Naive thymus-derived CD8-positive, alpha-beta T cell (primary cell): Measurements from ENCODE around the gene LRRC8E. TPM values are rescaled to one million over a fixed set of nuclear protein-coding genes. Genes with fewer than 3 reads are reported as not detected.

Experiments
- ATAC-seq, 2 donors: fragments of 150-1000 bp; cut with Tn5 transposase in 1 of 2; sonication (Bioruptor Pico), chemical (Tn5 transposase) in 1 of 2; 1 replicate in 1 of 2; 2 replicates in 1 of 2; pipeline ENCODE4 v1.10.0; 2021; ENCODE audit warnings: mild to moderate bottlenecking in 2 of 2, moderate library complexity in 2 of 2
- POLR2A ChIA-PET: fragments of 350-600 bp; sonication (Branson Sonifier 250); formaldehyde crosslinking; loops from one replicate; lab custom pipeline; 2021; ENCODE audit warnings: antibody characterized with exemption; lab: Charles Lee
- DNase-seq, 10 donors: peaks; one replicate each; pipeline versions ENCODE4 v3.0.0 to v3.0.0-alpha.2; 2020 to 2022
- H3K27ac Mint-ChIP-seq, 10 donors: one replicate each; pipeline ENCODE4 v1.8.0; 2020 to 2022; ENCODE audit warnings: mild to moderate bottlenecking in 10 of 10, mixed read lengths in 10 of 10, moderate library complexity in 4 of 10, inconsistent platforms in 1 of 10
- H3K27me3 Mint-ChIP-seq, 5 donors: one replicate each; pipeline ENCODE4 v1.8.0; 2021 to 2022; ENCODE audit warnings: mixed read lengths in 5 of 5
- H3K36me3 Mint-ChIP-seq, 3 donors: one replicate each; pipeline ENCODE4 v1.8.0; 2020 to 2022; ENCODE audit warnings: mixed read lengths in 3 of 3, mild to moderate bottlenecking in 2 of 3, inconsistent platforms in 1 of 3
- H3K4me1 Mint-ChIP-seq, 4 donors: one replicate each; pipeline ENCODE4 v1.8.0; 2021 to 2022; ENCODE audit warnings: mixed read lengths in 4 of 4
- H3K4me3 Mint-ChIP-seq, 10 donors: one replicate each; pipeline ENCODE4 v1.8.0; 2020 to 2022; ENCODE audit warnings: mild to moderate bottlenecking in 10 of 10, mixed read lengths in 10 of 10, moderate library complexity in 6 of 10, inconsistent platforms in 1 of 10
- H3K9me3 Mint-ChIP-seq, 9 donors: one replicate each; pipeline ENCODE4 v1.8.0; 2020 to 2022; ENCODE audit warnings: mixed read lengths in 9 of 9, mild to moderate bottlenecking in 3 of 9, inconsistent platforms in 1 of 9, moderate library complexity in 1 of 9
- polyA plus RNA-seq, 3 donors: library from polyadenylated mRNA; unstranded; fragments of 300-500 nt; fragmentation: Illumina TruSeq; gene quantifications; one replicate each; pipeline ENCODE4 v1.2.3, GENCODE V29; 2021
- total RNA-seq, 8 experiments: library from RNA in 2 of 8; stranded (reverse) in 2 of 8; gene quantifications; one replicate each; pipeline ENCODE4 v1.2.3 and lab custom pipeline; 2021 to 2026

Gene LRRC8E
- total and polyA plus RNA-seq, 5 experiments from 2014 or later = not detected

GRCh38 chr19:7899751-7900378 is 11.6 kb downstream of the LRRC8E start:
- no peak overlapping the region for H3K27ac Mint-ChIP-seq
- POLR2A ChIA-PET = interaction anchor here (0.5 to 1.7 kb wide), 5 partner anchors 10 to 1785 kb away, joined by 3 read pairs; partner anchors contain the start of gene SNAPC2
- peaks cover 0 to 3% (median 0%) of the 10 kb centered on the region in 9 donors for H3K9me3 Mint-ChIP-seq
- DNase-seq (no peak), ATAC-seq (no peak)
- peaks cover 0 to 10% (median 0%) of the 10 kb centered on the region in 5 donors for H3K27me3 Mint-ChIP-seq
- H3K4me1 Mint-ChIP-seq = peaks cover 7 to 22% (median 19%) of the 10 kb centered on the region in 4 donors
- H3K36me3 Mint-ChIP-seq = peaks cover 0 to under 1% (median 0%) of the 10 kb centered on the region in 3 donors
- no peak overlapping the region for H3K4me3 Mint-ChIP-seq

- Mint-ChIP-seq H3K4me1 (peaks cover 10 to 26% (median 24%) of the 10 kb centered on the region in 4 donors), H3K27me3 (peaks cover 0 to 6% (median 0%) of the 10 kb centered on the region in 5 donors), H3K9me3 (peaks cover 0 to 3% (median 0%) of the 10 kb centered on the region in 9 donors), H3K4me3 (peak overlapping the region in 1 of 10 donors; percentile 20), H3K36me3 (peaks cover 0 to 3% (median 0%) of the 10 kb centered on the region in 3 donors), H3K27ac (peak overlapping the region in 2 of 10 donors; percentile 15 to 46)
- POLR2A ChIA-PET = interaction anchor here (0.5 to 1.7 kb wide), 5 partner anchors 11 to 1785 kb away, joined by 3 read pairs; partner anchors contain the start of gene SNAPC2
- DNase-seq (no peak), ATAC-seq (no peak)
Measured at GRCh38 chr19:7900401-7900870, 12.1 kb downstream of the LRRC8E start.

- Mint-ChIP-seq H3K27me3 (peaks cover 0 to 6% (median 0%) of the 10 kb centered on the region in 5 donors), H3K27ac (no peak overlapping the region), H3K4me3 (peak overlapping the region in 1 of 10 donors; percentile 20), H3K36me3 (peaks cover 0 to 6% (median 3%) of the 10 kb centered on the region in 3 donors), H3K9me3 (peaks cover 0 to 3% (median 0%) of the 10 kb centered on the region in 9 donors), H3K4me1 (peaks cover 13 to 30% (median 29%) of the 10 kb centered on the region in 4 donors)
- POLR2A ChIA-PET = interaction anchor here (0.6 to 1.7 kb wide), 4 partner anchors 11 to 265 kb away, joined by 3 to 4 read pairs (median 3); partner anchors contain the start of gene SNAPC2
- ATAC-seq (no peak), DNase-seq (no peak)
Measured at GRCh38 chr19:7900931-7901330, 12.6 kb downstream of the LRRC8E start.

GRCh38 chr19:7901337-7901736 is 13.0 kb downstream of the LRRC8E start:
- POLR2A ChIA-PET = interaction anchor here (1.2 to 1.7 kb wide), 2 partner anchors 19 to 33 kb away, joined by 3 to 4 read pairs; partner anchors contain the start of gene SNAPC2
- no peak for DNase-seq
- Mint-ChIP-seq H3K27ac (no peak overlapping the region), H3K36me3 (peaks cover 0 to 7% (median 6%) of the 10 kb centered on the region in 3 donors), H3K4me3 (no peak overlapping the region), H3K9me3 (peaks cover 0 to 3% (median 0%) of the 10 kb centered on the region in 9 donors), H3K27me3 (peaks cover 0 to 6% (median 0%) of the 10 kb centered on the region in 5 donors), H3K4me1 (peaks cover 15 to 34% (median 33%) of the 10 kb centered on the region in 4 donors)
- ATAC-seq = no peak

- Mint-ChIP-seq H3K4me3 (peak overlapping the region; percentile 84 to 95 (median 90)), H3K36me3 (peaks cover 0 to 11% (median 6%) of the 10 kb centered on the region in 3 donors), H3K9me3 (peaks cover 0 to 3% (median 0%) of the 10 kb centered on the region in 9 donors), H3K4me1 (peaks cover 16 to 43% (median 41%) of the 10 kb centered on the region in 4 donors), H3K27ac (peak overlapping the region; percentile 90 to 99 (median 94)), H3K27me3 (peaks cover 0 to 6% (median 0%) of the 10 kb centered on the region in 5 donors)
- DNase-seq (no peak), ATAC-seq (no peak)
- POLR2A ChIA-PET = interaction anchor here (0.6 to 3.0 kb wide), 13 partner anchors 11 to 833 kb away, joined by 3 to 69 read pairs (median 4); partner anchors contain the start of genes PET100, SNAPC2, TIMM44 and XAB2
Measured at GRCh38 chr19:7902796-7903243, 14.5 kb downstream of the LRRC8E start.

- peaks cover 0 to 6% (median 0%) of the 10 kb centered on the region in 5 donors for H3K27me3 Mint-ChIP-seq
- peaks cover 0 to 3% (median 0%) of the 10 kb centered on the region in 9 donors for H3K9me3 Mint-ChIP-seq
- POLR2A ChIA-PET = interaction anchor here (0.6 to 3.0 kb wide), 20 partner anchors 9 to 1132 kb away, joined by 3 to 69 read pairs (median 3); partner anchors contain the start of genes NDUFA7, PET100, RPS28 and SNAPC2
- H3K27ac Mint-ChIP-seq = peak within 1 kb of the TSS; percentile 91 to 99 (median 96)
- peaks cover 0 to 11% (median 6%) of the 10 kb centered on the region in 3 donors for H3K36me3 Mint-ChIP-seq
- H3K4me3 Mint-ChIP-seq = peak within 1 kb of the TSS; percentile 84 to 95 (median 90)
- peak; percentile 100 for DNase-seq
- ATAC-seq = peak; percentile 83 to 85
- H3K4me1 Mint-ChIP-seq = peaks cover 16 to 46% (median 42%) of the 10 kb centered on the region in 4 donors
Measured at GRCh38 chr19:7903244-7904073, 15.1 kb downstream of the LRRC8E start, which contains the start of gene MAP2K7. Gene MAP2K7, plus strand, starts transcription at chr19:7903877. Its CDS starts 68 bp downstream, at chr19:7903945.

GRCh38 chr19:7904074-7905020 is 16.0 kb downstream of the LRRC8E start:
- DNase-seq (peak in 8 of 10 donors; percentile 74 to 88 (median 76)), ATAC-seq (peak; percentile 50 to 72)
- H3K27ac Mint-ChIP-seq = peak overlapping the region; percentile 86 to 97 (median 94)
- H3K4me1 Mint-ChIP-seq = peaks cover 16 to 48% (median 42%) of the 10 kb centered on the region in 4 donors
- peaks cover 0 to 3% (median 0%) of the 10 kb centered on the region in 9 donors for H3K9me3 Mint-ChIP-seq
- H3K4me3 Mint-ChIP-seq = peak overlapping the region; percentile 83 to 95 (median 90)
- POLR2A ChIA-PET = interaction anchor here (0.6 to 3.0 kb wide), 19 partner anchors 8 to 1133 kb away, joined by 3 to 69 read pairs (median 3); partner anchors contain the start of genes NDUFA7, PET100, RPS28 and SNAPC2
- peaks cover 0 to 11% (median 6%) of the 10 kb centered on the region in 3 donors for H3K36me3 Mint-ChIP-seq
- H3K27me3 Mint-ChIP-seq = peaks cover 0 to 6% (median 0%) of the 10 kb centered on the region in 5 donors

- peaks cover 0 to 6% (median 0%) of the 10 kb centered on the region in 5 donors for H3K27me3 Mint-ChIP-seq
- peaks cover 16 to 48% (median 42%) of the 10 kb centered on the region in 4 donors for H3K4me1 Mint-ChIP-seq
- H3K36me3 Mint-ChIP-seq = peaks cover 0 to 13% (median 6%) of the 10 kb centered on the region in 3 donors
- DNase-seq (no peak), ATAC-seq (no peak)
- peak overlapping the region; percentile 83 to 94 (median 88) for H3K4me3 Mint-ChIP-seq
- peaks cover 0 to 3% (median 0%) of the 10 kb centered on the region in 9 donors for H3K9me3 Mint-ChIP-seq
- POLR2A ChIA-PET = interaction anchor here (2.5 kb wide), 1 partner anchor 15 kb away, joined by 8 read pairs; the partner anchor contains the start of gene SNAPC2
- H3K27ac Mint-ChIP-seq = peak overlapping the region; percentile 86 to 97 (median 94)
Measured at GRCh38 chr19:7905268-7905667, 17.0 kb downstream of the LRRC8E start.

- peaks cover 0 to 3% (median 0%) of the 10 kb centered on the region in 9 donors for H3K9me3 Mint-ChIP-seq
- H3K4me1 Mint-ChIP-seq = peaks cover 16 to 51% (median 42%) of the 10 kb centered on the region in 4 donors
- H3K27ac Mint-ChIP-seq = peak overlapping the region in 9 of 10 donors; percentile 14 to 96 (median 89)
- H3K36me3 Mint-ChIP-seq = peaks cover 0 to 18% (median 6%) of the 10 kb centered on the region in 3 donors
- H3K27me3 Mint-ChIP-seq = peaks cover 0 to 6% (median 0%) of the 10 kb centered on the region in 5 donors
- POLR2A ChIA-PET = interaction anchor here (2.5 kb wide), 1 partner anchor 15 kb away, joined by 8 read pairs; the partner anchor contains the start of gene SNAPC2
- ATAC-seq (no peak), DNase-seq (no peak)
- H3K4me3 Mint-ChIP-seq = peak overlapping the region; percentile 54 to 93 (median 84)
Measured at GRCh38 chr19:7905859-7906258, 17.5 kb downstream of the LRRC8E start.

GRCh38 chr19:7907122-7907521 is 18.8 kb downstream of the LRRC8E start:
- Mint-ChIP-seq H3K4me1 (peaks cover 16 to 51% (median 42%) of the 10 kb centered on the region in 4 donors), H3K27ac (peak overlapping the region in 1 of 10 donors; percentile 66), H3K4me3 (peak overlapping the region in 2 of 10 donors; percentile 27 to 39), H3K9me3 (peaks cover 0 to 3% (median 0%) of the 10 kb centered on the region in 9 donors), H3K36me3 (peaks cover 0 to 27% (median 13%) of the 10 kb centered on the region in 3 donors), H3K27me3 (peaks cover 0 to 6% (median 0%) of the 10 kb centered on the region in 5 donors)
- DNase-seq = no peak
- ATAC-seq = no peak
- POLR2A ChIA-PET = interaction anchor here (0.7 to 2.5 kb wide), 3 partner anchors 10 to 75 kb away, joined by 3 to 8 read pairs (median 5); partner anchors contain the start of gene SNAPC2
